PC-9 (cell line): ENCODE measurements around the gene KLHL6.

Experiments used
- EZH2 ChIP-seq: fragments of 200-600 bp; sonication (generic); IDR thresholded peaks from 2 replicates; pipeline ENCODE4 v1.8.0; 2017; ENCODE audit warnings: antibody characterized with exemption, low read depth
- TF ChIP-seq, protein P1 (sequence below): fragments of 200-600 bp; sonication (generic); conservative IDR thresholded peaks from 2 replicates; pipeline ENCODE4 v1.6.1; 2017; ENCODE audit warnings: mixed run types, antibody characterized with exemption, mild to moderate bottlenecking, moderate library complexity

DNA sequence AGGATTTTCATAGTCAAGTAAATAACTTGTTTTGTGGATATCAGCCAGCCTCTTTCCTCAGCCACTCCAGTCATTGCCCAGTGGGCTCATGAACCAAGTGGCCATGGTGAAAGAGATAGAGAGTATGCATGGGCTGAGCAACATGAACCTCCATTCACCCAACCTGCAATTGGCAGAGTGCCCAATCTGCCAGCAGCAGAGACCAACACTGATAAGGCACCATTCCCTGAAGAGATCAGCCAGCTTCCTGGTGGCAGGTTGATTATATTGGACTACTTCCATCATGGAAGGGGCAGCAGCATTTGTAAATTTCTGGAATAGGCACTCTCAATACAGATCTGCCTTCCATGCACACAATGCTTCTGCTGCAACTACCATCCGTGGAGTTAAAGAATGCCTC, 116.8 kb downstream of the KLHL6 start:
- TF ChIP-seq, protein P1, sequence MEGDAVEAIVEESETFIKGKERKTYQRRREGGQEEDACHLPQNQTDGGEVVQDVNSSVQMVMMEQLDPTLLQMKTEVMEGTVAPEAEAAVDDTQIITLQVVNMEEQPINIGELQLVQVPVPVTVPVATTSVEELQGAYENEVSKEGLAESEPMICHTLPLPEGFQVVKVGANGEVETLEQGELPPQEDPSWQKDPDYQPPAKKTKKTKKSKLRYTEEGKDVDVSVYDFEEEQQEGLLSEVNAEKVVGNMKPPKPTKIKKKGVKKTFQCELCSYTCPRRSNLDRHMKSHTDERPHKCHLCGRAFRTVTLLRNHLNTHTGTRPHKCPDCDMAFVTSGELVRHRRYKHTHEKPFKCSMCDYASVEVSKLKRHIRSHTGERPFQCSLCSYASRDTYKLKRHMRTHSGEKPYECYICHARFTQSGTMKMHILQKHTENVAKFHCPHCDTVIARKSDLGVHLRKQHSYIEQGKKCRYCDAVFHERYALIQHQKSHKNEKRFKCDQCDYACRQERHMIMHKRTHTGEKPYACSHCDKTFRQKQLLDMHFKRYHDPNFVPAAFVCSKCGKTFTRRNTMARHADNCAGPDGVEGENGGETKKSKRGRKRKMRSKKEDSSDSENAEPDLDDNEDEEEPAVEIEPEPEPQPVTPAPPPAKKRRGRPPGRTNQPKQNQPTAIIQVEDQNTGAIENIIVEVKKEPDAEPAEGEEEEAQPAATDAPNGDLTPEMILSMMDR = no peak
- no peak for TF ChIP-seq EZH2
